Erythroblast (primary cell): ENCODE measurements around the gene ANXA5.

Experiments
- DNase-seq, 2 experiments: peaks; one replicate each; lab custom pipeline; 2025; lab: John Stamatoyannopoulos, UW
- GATA1 ChIP-seq: IDR thresholded peaks from 2 replicates; pipeline ENCODE4 v1.6.1; 2011; ENCODE audit warnings: low read depth, mild to moderate bottlenecking, control low read depth, low read length, moderate library complexity
- POLR2A ChIP-seq: IDR thresholded peaks from 2 replicates; pipeline ENCODE4 v1.6.1; 2011; ENCODE audit warnings: mild to moderate bottlenecking, low read length

ANXA5 gene

GRCh38 chr4:121702136-121702535, 5.4 kb upstream of the ANXA5 start:
- TF ChIP-seq POLR2A (no peak), GATA1 (no peak)
- no peak for DNase-seq

DNA sequence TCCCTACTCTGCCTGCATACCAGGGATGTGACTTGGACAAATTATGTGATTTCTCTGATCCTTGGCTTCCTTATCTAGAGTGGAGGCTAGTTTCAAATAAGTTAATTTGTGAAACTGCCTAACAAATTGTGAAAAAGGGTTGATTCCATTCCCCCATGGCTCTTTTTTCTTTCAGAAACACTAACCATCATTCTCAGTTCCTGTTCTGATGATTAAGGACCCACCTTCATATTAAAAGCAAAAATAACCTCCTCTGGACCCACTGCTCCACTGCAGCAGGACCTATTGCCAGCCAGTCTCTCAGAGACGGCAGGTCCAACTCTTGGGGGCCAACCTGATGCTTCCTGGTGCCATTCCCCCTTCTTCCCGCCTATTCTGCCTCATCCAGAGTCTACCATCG, 4.5 kb upstream of the ANXA5 start:
- TF ChIP-seq POLR2A (no peak), GATA1 (no peak)
- no peak for DNase-seq

- DNase-seq, result no peak
- TF ChIP-seq GATA1 (no peak), POLR2A (no peak)
These were observed 1.5 kb upstream of the ANXA5 start for GRCh38 chr4:121698236-121698671.

DNA sequence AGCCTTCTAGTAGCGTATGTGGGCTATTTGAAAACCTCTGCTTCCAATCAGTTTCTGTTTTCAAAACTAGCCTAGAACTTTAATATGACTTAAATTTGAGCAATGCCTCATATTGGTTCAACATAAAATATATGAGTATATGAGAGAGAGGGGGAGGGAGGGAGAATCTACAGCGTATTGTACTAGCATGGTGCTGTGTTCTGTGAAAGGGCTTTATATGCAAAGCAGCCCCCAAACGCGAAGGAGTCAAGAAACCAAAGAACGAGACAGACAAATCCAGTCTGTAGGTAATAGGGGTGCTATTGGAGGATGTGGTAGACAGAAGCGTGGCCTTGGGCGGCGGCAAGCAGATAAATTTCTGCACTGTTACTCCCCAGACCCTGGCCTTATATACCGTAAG, 784 bp upstream of the ANXA5 start:
- DNase-seq, result peak in 1 of 2 experiments; percentile 15
- no peak for TF ChIP-seq GATA1
- TF ChIP-seq POLR2A, result no peak

GRCh38 chr4:121696170-121696580, 605 bp downstream of the ANXA5 start:
- DNase-seq, result peak; percentile 35 to 65
- TF ChIP-seq GATA1 (no peak), POLR2A (no peak)

DNA sequence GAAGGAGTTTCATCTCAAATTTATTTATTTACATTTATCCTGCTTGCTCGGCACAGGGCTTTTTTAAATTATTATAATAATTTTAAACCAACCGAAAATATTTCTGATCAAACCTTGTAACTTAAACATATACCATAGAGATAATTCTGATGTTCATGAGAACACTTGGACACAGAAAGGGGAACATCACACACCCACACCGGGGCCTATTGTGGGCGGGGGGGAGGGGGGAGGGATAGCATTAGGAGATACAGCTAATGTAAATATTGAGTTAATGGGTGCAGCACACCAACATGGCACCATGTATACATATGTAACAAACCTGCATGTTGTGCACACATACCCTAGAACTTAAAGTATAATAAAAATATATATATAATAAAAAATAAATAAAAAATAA, 2.9 kb downstream of the ANXA5 start:
- TF ChIP-seq POLR2A (no peak), GATA1 (no peak)
- no peak for DNase-seq

GRCh38 chr4:121693450-121693849, 3.3 kb downstream of the ANXA5 start:
- TF ChIP-seq GATA1 (no peak), POLR2A (no peak)
- DNase-seq, result no peak

DNA sequence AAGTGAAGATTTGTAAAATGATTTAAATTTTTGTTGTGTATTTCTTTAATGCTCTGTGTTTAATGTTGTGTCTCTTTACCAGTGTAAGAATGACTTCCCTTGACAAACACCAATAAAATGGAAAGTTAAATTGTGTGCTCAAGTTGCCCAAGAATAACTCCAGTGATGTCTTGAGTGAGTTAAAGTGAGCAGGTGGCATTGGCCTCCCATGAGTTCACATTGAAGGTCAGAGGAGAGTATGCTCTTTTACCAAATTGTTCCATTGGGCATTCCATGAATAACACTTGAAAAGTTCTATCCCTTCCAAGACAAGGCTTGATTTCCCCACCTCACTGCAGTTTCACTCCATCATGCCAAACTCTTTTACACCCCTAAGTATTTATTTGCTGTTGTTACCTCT, 4.5 kb downstream of the ANXA5 start:
- DNase-seq, result no peak

GRCh38 chr4:121690001-121690400, 6.8 kb downstream of the ANXA5 start:
- DNase-seq, result no peak

More for the DNA sequence above, 4.5 kb downstream of the ANXA5 start:
- TF ChIP-seq POLR2A (no peak), GATA1 (no peak)

GRCh38 chr4:121688701-121689100, 8.1 kb downstream of the ANXA5 start:
- TF ChIP-seq GATA1 (no peak), POLR2A (no peak)
- no peak for DNase-seq

More at GRCh38 chr4:121690001-121690400, 6.8 kb downstream of the ANXA5 start:
- TF ChIP-seq POLR2A, result no peak
- no peak for TF ChIP-seq GATA1

GRCh38 chr4:121688261-121688660, 8.5 kb downstream of the ANXA5 start:
- TF ChIP-seq GATA1 (no peak), POLR2A (no peak)

DNA sequence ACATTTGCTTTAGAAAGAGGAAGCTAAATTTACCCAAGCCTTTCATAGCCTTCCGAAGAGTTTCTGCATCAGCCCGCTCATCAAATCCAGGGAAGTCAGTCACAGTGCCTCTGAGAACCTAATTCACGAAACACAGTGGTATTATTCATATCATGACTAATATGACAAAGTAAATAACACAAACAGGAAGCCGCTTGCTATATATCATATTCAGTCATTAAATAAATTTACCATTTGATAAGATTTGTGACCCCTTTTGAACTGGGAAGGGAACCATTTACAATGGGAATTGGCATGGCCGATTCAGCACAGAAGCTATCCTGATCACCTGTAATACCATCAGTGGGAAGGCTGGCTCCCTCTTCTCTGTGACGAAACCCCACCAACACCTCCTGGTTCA, 10.5 kb downstream of the ANXA5 start:
- DNase-seq, result no peak

More at GRCh38 chr4:121688261-121688660, 8.5 kb downstream of the ANXA5 start:
- no peak for DNase-seq

GRCh38 chr4:121685257-121685656, 11.5 kb downstream of the ANXA5 start:
- DNase-seq, result no peak
- no peak for TF ChIP-seq GATA1
- TF ChIP-seq POLR2A, result no peak

More for the DNA sequence above, 10.5 kb downstream of the ANXA5 start:
- TF ChIP-seq POLR2A, result no peak
- TF ChIP-seq GATA1, result no peak

- no peak for DNase-seq
- TF ChIP-seq GATA1, result no peak
- TF ChIP-seq POLR2A, result no peak
These were observed 12.2 kb downstream of the ANXA5 start for GRCh38 chr4:121684561-121684960.

GRCh38 chr4:121684016-121684415, 12.8 kb downstream of the ANXA5 start:
- DNase-seq, result no peak
- TF ChIP-seq POLR2A (no peak), GATA1 (no peak)
